ENCODE measurements around the gene THEM5.

The THEM5 gene

GRCh38 chr1:151838222-151839081, 15.1 kb downstream of the THEM5 start:
- no peak for DNase-seq

GRCh38 chr1:151837884-151838221, 15.7 kb downstream of the THEM5 start:
- DNase-seq = no peak

GRCh38 chr1:151837197-151837596, 16.3 kb downstream of the THEM5 start:
- no peak for DNase-seq

DNA sequence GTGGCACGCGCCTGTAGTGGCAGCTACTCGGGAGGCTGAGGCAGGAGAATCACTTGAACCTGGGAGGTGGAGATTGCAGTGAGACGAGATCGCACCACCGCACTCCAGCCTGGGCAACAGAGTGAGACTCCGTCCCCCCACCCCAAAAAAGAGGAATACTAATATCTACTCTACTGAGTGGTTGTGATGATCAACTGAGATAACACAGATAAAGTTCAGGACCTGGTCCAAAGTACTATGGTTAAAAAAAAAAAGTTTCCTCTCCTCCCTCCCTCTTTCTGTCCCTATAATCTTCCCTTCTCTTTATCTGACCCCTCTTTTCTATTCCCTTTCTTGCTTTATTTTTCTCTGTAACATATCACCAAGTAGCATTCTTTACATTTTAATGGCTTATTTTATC, 17.9 kb downstream of the THEM5 start:
- no peak for DNase-seq

- no peak for DNase-seq
Measured at GRCh38 chr1:151834239-151834638, 19.3 kb downstream of the THEM5 start.

DNA sequence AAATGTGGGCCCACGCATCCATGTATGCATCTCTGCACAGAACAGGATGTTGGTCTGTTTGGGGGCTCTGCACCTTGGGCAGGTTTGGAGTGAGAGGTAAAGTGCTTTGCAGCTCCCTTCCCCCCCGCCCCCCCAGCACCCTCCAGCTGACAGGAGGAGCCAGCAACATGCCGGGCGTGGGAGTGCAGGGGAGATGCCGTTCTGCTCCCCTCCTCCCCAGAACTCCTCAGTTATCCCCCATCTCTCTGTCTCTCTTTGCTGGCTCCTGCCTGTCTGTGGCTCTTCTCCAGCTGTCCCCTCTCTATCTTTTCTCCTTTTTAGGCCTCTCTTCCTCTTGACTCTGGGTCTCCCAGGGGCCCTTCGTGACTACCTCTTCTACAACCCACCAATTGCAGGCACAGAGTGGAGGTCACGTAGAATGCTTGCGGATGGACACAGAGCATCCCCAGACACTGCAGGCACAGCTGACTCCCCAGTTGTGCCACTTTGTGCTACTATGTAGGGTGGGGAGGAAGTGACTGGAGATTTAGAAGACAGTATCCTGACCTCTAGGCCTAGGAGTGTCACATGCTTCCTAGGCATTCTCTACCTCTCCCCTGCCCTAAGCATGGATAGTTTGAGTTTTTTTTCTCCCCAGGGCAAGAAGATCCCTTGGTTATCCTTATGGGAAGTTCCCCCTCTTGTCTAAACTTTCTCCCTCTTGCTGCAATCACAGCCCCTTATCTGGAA, 20.2 kb downstream of the THEM5 start:
- DNase-seq = no peak

- no peak for DNase-seq
Measured at GRCh38 chr1:151832318-151832980, 21.1 kb downstream of the THEM5 start.

- DNase-seq = no peak
Measured at GRCh38 chr1:151831605-151832004, 21.9 kb downstream of the THEM5 start, which contains the start of gene RORC. Gene RORC (minus strand): TSS chr1:151831802. CDS start chr1:151831764, 38 bp downstream.

DNA sequence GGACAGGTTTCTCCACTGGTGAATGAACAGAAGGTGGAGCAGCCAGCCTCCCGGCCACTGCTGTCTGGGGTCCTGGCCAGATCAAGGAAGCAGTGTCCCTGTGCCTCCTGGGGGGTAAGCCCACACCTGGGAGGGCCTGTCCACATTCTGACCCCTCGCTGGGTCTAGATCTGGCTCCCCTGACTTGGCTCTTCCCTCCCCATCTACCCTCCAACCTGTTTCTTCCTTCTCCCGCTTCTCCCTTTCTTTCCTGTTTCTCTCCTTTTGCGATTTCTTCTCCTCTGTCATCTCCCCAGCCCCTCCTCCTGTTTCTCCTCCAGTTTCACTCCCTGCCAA, 22.3 kb downstream of the THEM5 start:
- no peak for DNase-seq

GRCh38 chr1:151830055-151830454, 23.5 kb downstream of the THEM5 start:
- no peak for DNase-seq

GRCh38 chr1:151829352-151830046, 24.0 kb downstream of the THEM5 start:
- no peak for DNase-seq

GRCh38 chr1:151828921-151829320, 24.6 kb downstream of the THEM5 start:
- DNase-seq = no peak

- no peak for DNase-seq
Measured at GRCh38 chr1:151827853-151828252, 25.7 kb downstream of the THEM5 start.

- no peak for DNase-seq
Measured at GRCh38 chr1:151825751-151826660, 27.5 kb downstream of the THEM5 start.

DNA sequence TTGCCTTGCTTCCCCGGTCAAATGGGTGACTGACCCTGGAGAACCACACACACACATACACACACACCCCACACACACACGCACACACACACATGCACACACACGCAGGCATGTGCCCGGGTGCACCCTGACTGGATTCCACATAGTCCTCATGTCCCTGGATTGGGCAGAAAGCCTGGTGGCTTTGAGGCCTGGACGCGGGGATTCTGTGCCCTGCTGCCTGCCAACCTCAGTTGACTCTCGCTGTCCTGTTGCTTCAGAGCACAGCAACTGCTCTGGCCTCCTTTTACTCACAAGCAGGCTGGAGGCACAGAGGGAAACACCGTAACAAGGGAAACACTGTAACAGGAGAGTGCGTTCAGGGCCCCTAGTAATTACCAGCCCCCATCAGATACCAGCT, 28.3 kb downstream of the THEM5 start:
- DNase-seq = no peak

DNA sequence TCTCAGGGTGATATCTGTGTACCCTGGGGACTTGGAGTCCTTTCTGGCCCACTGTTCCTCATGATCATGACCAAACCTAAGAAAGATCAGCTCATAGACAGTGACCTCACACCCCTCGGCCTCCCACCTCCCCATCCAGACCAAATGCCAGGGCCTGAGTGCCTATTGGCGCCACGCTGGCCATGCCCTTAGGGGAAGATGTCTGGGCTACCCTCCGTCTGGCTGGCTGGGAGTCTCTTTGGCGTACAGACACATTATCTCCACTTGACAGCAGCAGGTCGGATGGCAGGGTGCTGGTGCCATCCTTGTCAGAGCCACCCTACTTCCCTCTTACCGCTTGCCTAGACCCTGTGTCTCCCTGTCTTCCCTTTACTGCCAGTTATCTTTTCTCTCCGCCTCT, 30.3 kb downstream of the THEM5 start:
- DNase-seq = no peak

GRCh38 chr1:151822404-151822803, 31.1 kb downstream of the THEM5 start:
- DNase-seq = no peak

DNA sequence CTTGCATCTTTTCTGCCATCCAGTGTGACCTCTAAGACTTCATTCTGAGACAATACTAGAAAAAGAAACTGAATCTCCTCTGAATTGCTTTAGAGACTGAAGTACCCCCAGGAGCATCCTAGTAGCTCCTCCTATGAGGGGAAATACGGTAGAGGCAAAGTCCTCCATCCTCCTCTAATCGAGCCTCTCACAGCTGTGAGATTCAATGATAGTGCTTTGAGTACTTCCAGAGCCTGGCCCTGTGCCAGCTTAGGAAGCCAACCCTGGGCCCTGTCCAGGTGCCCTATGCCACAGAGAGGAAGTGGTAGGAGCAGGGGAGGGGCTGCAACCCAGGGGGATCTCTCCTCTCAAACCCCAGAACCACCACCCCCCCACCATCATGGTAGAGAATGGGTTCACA, 32.6 kb downstream of the THEM5 start:
- DNase-seq = no peak

DNA sequence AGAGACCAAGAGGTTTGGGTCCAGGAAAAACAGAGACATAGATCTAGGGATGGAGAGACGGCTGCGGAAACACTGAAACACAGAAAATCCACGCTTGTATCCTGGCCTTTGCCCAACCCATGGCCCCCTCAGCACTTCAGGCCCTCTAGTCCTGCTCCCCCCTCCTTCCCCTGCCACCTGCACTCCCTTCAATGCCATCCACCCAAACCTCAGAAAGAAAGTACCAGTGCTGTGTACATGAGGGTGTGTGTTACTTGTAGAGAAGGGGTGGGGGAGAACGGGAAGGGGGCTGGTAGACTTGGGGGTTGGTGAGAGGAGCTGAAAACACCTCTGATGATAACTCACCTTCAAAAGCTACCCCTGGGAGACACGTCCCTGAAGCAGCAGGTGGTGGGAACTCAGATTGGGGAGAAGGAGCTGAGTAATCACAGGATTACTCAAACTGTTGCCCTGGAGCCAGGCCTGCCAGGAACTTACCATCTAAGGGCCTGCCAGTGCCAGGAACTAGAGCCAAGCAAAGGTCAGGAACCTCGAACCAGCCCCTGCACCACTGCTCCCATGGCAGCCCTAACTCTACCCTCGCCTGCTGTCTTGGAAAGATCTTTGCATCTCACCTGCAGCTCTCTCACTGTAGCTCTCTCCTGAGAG, 33.4 kb downstream of the THEM5 start:
- DNase-seq = no peak

DNA sequence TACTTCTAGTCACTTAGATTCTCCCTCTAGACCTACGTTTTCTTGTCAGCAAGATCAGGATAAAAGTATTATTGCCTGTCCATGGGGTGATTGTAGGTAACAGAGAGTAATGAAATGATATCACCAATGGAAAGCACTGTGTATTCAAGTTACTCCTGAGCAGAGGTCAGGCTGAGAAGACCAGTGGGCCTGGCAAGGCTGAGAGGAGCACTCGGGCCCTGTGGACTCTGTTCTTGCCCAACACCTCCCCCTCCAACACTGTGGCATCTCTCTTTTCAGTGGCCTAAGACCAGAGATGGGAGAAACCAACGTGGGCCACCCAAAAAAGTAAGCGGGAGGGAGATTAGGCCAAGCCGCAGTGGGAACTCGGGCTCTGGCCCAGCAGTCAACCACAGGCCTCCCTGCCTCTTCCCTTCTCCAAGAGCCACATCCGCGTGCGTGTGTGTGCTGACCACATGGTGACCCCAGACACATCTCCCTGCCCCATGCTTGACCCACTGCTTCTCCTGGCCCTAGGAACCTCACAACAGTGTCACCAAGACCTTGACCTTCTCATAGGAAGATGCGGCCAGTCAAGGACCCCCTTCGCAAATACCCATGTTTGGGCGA, 34.2 kb downstream of the THEM5 start:
- DNase-seq = no peak

- DNase-seq = no peak
Measured at GRCh38 chr1:151817353-151817730, 36.2 kb downstream of the THEM5 start.
